HG03064 (cell line): Measurements from ENCODE around the gene CTF1.
"Not testable (repeated sequence)": the region's sequence is repeated elsewhere in the genome, so short reads cannot be mapped to it uniquely, and the experiment has no call there.

Experiments
- ATAC-seq: cut with Tn5 transposase; IDR thresholded peaks from one replicate; pipeline ENCODE4 v1.9.1; 2021; ENCODE audit warnings: low read depth; ENCODE audit not compliant: unreplicated experiment

The CTF1 gene, protein sequence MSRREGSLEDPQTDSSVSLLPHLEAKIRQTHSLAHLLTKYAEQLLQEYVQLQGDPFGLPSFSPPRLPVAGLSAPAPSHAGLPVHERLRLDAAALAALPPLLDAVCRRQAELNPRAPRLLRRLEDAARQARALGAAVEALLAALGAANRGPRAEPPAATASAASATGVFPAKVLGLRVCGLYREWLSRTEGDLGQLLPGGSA

DNA sequence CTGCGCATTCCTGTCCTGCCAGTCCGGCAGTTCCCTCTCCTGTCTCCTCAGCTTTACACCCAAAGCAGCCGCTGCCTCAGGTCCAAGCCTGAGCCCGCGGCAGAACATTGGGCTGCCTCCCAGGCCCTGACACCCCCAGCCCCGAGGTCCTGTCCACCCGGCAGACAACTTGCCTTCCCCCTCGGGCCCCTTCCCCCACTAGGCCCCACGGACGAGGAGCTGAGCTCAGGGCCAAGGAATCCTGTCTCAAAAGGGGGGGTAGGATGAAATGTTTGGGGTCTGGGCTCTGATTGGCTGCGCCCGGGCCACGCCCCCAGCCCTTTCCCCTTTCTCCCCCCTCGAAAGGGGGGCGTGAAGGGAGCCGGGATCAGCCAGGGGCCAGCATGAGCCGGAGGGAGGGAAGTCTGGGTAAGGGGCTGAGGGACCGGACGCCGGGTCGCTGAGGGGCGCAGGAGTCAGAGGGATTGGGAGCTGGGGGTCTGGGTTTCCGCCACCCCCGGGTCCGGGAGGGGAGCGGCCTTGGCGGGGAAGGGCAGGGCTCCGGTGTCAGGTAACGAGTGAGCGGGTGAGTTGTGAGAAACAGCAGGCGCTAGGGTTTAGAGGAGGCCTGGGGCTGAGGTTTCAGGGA, at the start of gene CTF1:
Gene CTF1, plus strand, starts transcription at position 354 of the 628 bp plus-strand sequence. Its CDS starts 30 bp downstream, at position 384.
- ATAC-seq, result no peak

DNA sequence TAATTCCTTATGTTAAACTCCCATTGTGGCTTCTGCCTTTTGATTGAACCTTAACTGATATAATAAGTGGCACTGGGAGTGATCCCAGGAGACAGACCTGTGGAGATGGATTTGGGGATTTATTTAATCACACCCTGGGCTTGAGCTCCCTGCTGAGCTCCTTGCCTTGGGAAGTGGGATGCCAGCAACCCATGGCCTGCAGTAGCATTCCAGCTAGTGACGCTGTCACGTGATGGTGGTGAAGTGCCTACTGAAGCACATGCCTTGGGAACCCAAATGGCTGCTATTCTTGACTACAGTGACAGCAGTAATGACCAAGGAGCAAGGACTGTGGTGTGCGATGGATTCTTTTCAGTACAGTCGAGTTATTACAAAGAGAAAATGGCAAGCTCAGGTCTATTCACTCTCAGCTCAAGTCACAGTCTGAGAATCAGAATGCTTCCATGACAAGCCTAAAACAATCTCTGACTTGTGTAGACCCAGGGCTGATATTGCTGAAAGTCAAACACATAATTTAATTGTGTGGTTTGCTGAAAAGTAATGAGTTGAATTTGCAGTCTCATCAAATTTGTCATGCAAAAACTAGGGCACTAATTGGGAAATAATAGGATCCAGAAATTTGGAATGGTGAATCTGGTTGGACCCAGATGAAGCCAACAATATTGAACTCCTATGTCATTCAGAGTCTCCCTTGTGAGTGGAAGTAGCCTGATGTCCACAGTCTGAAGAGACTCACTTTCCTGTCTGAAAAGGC, 49.6 kb upstream of the CTF1 start:
- ATAC-seq, result no peak

DNA sequence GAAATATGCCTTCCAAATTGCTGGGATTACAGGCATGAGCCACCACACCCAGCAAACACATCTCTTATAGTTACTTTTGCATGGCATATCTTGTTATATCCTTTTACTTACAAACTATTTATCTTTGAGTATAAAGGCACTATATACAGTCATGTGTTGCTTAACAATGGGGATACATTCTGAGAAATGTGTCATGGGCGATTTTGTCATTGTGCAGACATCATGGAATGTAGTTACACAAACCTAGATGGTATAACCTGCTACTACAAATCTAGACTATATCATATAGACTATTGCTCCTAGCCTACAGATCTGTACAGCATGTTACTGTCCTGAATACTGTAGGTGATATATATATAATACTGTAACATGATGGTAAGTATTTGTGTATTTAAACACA, 46.2 kb upstream of the CTF1 start:
- no peak for ATAC-seq

DNA sequence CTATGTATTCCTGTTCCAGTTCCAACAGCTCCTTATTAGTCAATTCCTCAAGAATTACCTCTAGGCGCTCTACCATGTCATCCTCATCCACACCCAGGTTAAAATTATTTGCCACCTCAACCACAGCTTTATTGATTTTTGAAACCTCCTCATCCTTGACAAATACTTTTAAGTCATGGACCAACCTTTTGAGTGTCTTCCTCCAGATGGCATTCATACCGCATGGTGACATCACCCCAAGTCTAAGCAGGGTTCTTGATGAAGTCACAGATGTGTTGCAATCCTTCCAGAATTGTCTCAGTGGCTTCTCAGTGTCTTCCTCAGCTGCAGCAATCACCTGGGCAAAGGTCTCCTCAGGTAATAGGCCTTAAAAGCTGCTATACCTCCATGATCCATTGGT, 42.7 kb upstream of the CTF1 start:
- no peak for ATAC-seq

DNA sequence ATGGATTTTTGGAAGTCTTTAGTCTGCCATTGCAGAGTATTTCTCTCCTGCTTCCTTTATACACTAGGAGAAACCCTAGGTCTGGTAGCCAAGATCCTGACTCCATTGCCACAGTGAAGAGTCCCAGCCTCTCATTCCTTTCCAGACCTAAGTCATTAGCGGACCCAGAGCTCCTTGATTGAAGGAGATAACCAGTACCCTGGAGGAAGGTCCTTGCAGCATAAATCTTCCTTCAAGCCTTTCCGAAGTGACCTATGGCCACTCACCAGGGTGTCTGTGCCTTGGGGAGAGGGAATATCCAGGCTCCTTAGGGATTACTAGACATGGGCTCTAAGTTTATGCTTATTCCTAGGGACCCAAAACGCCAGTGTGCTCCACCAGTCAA, 38.3 kb upstream of the CTF1 start:
- no peak for ATAC-seq

DNA sequence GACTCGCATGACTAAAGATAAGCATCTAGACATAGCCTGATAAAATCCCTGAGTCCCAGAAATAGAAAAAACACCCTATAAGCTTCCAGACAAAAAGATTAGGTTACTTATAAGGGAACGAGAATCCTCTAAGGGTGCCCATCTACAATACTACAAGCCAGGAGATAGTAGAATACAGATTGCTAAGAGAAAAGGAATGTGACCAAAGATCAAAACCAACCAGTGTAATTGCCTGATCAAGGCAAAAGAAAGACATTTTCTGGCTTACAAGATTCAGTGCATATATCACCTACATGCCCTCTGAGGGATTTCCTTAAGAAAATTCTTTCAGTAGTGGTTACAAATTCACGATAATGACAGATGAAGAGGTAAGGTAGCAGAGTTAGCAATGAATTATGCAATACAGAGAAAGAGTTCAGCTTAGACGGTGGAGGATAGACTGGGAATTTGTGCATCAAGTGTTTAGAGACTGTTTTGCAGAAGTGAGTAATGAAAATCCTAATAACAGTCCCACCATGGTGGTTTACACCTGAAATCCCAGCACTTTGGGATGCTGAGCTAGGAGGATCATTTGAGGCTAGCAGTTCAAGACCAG, 37.5 kb upstream of the CTF1 start:
- no peak for ATAC-seq

DNA sequence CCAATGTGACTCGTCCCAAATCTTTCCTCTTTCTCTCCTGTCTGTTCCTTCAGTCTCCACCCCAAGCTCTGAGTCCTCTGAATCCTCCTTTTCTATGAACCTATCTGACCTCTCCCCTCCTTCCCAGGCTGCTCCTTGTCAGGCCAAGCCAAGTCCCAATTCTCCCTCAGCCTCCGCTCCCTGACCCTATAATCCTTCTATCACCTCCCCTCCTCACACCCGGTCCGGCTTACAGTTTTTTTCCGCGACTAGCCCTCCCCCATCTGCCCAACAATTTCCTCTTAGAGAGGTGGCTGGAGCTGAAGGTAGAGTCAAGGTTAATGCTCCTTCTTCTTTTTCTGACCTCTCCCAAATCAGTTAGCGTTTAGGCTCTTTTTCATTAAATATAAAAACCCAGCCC, 35.7 kb upstream of the CTF1 start:
- not testable (repeated sequence) for ATAC-seq

DNA sequence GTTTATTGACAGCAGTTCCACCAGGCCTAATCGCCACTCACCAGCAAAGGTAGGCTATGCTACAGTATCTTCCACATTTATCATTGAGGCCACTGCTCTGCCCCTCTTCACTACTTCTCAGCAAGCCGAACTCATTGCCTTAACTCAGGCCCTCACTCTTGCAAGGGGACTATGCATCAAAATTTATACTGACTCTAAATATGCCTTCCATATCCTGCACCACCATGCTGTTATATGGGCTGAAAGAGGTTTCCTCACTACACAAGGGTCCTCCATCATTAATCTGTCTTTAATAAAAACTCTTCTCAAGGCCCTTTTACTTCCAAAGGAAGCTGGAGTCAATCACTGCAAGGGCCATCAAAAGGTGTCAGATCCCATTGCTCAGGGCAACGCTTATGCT, 33.2 kb upstream of the CTF1 start:
- ATAC-seq, result not testable (repeated sequence)

DNA sequence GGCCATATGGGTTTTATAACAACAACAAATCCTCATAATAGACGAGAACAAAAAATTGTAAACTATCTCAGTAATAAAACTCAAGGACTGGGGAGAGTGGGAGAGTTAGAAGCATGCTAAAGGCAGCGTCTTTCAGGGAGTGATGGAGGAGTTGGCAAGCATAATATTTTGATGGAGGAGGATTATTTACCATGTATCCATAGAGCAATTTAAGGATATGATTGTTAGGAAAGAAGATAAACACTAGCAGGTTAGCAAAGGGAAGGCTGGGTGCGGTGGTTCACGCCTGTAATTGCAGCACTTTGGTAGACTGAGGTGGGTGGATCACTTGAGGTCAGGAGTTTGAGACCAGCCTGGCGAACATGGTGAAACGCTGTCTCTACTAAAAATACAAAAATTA, 30.4 kb upstream of the CTF1 start:
- no peak for ATAC-seq

DNA sequence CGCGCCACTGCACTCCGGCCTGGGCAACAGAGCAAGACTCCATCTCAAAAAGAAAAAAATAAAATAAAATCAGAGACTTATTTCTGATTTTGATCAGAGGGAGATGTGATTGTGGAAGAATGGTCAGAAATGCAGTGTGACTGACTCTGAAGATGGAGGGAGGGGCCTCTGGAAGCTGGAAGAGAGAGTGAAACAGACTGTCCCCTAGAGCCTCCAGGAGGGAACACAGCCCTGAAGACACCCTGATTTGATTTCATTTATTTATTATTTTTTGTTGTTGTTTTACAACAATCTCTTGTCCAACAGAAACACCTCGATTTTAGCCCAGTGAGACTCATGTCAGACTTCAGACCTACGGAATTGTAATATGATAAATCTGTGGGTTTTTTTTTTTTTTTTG, 28.7 kb upstream of the CTF1 start:
- no peak for ATAC-seq

DNA sequence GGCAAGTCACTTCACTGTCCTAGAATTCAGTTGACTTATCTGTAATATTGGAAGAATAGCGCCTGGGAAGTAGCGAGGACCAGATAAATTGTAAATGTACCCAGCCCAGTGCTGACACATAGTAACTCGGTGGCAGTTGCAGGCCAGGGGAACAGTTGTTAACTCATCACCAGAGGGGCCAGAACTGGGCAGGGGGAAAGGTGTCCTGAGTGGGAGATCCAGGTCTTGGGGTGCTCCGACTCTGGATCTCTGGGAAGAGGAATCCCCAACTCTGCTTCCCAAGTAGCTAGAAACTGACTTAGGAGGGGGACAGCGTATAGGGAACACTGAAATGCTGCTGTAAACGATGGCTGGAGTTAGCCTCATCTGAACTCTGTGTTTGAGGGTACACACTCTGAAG, 25.5 kb upstream of the CTF1 start:
- no peak for ATAC-seq

DNA sequence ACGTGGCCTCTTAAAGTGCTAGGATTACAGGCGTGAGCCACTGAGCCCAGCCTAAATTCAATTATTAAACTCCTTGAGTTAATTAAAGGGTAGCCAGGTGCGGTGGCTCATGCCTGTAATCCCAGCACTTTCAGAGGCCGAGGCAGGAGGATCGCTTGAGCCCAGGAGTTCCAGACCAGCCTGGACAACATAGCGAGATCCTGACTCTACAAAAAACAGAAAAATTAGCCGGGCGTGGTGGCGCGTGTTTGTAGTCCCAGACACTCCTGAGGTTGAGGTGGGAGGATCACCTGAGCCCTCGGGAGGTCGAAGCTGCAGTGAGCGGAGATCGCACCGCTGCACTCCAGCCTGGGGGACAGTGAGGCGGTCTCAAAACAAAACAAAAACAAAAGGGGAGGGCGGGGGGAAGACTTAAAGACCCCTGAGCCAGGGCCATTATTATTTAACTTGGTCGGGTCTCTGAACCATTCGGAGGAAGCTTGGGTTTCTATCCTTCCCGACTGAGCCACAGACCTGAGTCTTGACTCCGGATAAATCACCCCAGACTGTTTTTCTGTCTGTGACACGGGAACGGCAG, 22.1 kb upstream of the CTF1 start:
- no peak for ATAC-seq

DNA sequence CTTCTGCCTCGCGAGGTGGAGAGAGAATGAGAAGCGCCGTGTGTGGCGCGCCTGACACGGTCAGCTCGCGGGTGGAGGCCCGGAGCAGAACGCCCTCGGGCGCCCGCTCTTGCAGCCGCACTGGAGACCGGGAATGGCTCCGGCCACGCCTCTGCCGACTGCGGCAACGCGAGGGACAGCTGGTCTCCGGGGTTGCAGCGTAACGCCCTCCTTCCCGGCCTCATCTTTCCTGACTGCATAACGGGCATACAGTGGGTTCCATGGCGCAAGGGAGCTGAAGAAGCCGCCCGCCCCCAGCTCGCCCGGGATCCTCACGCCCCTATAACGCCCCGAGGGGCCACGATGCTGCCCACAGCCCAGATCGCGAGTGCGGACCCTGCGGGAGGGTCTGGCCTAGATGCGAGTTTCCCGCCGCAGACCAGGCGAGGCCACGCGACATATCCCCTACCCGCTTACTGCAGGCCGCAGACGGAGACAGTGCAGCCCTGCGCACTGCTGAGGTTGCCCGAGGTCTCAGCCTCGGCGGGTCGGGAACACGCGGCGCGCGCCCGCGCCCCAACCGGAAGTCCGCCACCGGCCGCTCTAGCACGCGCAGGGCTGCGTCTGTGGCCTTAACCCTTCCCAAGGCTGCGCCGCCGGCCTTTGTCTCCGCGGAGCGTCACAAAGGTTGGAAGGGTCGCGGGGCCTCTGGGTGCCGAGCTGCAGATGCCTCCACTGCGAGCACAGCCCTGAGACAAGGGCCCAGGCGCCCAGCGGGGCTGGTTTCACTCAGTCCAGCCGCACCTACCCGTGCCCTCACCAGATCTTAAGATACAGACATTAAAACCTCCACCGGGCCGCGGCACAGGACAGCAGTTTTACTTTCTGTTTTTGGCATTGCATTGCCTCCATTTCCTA, 21.3 kb upstream of the CTF1 start:
- ATAC-seq, result peak; percentile 60

DNA sequence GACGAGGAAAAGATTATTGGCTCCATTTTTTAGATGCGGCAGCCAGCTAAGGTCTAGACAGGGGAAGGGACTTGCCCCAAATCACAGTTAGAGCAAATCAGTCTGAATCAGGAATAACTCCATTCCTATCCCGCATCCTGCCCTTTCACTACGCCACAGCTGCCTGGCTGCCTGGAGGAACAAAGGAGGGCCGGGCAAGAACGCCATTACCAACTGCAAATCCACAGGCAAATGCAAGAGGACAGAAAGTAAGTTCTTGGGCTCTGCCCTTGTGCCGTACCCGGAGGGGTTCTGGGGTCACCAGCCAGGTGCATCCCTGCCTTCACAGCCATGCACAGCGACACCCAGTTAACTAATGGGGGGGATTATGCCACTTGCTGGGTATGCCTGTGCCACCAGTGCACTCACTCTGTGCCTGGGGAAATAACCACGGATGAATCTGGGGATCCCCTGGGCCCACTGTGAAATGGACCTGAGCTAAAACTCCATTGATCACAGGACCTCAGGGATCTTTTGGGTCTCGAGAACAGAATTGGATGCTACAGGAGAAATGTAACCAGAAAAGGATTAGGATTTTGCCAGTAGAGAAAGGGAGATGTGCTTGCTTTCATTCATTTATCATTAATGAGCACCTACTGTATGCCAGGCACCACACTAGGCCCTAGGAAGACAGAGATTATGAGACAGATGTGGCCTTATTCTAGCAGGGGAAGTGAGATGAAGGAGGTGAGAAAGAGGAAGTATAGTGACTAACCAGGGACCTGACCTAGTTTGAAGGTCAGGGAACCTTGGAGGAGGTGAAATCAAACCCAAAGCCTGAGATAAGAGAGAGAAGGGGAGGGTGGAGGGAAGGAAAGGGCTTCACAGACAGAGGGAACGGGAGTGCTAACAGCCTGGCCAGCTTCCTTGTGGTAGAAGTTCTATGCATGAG, 20.3 kb upstream of the CTF1 start:
- ATAC-seq, result no peak

DNA sequence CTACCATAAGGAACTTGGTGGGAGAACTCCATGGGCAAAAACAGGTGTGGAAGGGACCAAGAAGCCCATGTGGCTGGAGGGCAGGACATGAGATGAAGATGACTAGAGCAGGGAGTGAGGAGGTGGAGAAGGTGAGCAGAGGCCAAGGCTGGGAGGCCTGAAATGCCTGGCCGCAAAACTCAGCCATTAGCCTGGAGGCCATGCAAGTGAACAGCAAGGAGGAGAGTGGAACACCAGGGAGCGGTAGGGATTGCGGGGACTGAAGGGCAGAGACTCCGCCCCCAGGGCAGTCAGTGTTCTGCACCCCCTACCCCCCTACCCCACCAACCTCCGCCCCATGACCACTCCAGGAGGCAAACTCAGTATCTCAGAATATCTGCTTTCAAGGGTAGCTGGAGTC, 19.5 kb upstream of the CTF1 start:
- ATAC-seq, result no peak

DNA sequence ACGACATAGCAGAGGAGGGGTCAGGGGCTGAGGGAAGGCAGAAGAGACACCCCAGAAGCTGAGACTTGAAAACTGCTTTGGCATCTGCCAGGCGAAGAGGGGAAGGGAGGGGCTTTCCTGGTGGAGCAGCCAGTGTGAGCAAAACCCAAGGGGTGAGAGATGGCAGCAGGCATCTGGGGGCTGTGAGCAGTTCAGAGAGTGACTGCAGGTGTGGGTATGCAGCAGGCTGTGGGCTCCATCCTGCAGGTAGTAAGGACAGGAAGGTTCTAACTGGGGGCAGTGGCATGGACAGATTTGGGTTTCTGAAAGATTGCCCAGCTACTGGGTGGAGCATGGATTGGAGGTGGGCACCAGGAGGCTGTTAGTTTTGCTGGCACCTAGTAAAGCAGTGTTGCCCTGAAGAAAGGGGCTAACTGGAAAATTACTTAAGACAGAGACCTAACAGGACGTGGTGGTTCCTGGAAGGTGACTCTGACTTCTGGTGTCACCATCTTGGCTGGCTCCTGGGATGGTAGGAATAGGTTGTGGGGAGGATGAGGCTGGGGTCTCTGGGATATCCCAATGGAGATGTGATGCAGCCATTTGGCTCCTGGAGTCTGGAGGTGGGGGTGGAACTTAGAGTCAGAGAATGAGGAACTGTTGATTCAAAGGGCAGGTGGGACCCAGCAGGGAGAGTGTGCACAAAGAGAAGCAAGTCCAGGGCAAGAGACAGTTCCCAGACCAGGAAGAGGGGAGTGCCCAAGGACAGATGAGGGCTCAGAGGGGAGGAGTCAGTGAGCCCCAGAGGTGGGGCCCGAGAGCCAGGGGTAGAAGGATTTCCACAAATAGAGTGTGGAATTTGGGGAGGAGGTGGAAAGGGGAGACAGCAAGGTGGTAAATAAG, 13.7 kb upstream of the CTF1 start:
- no peak for ATAC-seq

DNA sequence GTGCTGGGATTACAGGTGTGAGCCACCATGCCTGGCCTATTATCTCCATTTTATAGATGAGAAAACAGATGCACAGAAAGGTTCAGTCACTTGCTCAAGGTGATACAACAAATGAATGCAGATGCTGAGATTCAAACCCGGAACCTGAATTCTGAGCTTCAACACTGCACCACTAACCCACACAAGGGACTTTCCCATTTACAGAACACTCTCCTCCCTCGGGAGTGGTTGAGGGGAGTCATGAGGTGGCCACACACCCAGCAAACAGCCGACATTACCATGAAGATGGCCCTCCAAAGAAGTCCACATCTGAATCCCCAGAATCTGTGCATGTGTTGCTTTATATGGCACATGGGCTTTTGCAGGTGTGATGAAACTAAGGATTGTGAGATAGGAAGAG, 11.7 kb upstream of the CTF1 start:
- ATAC-seq, result no peak

DNA sequence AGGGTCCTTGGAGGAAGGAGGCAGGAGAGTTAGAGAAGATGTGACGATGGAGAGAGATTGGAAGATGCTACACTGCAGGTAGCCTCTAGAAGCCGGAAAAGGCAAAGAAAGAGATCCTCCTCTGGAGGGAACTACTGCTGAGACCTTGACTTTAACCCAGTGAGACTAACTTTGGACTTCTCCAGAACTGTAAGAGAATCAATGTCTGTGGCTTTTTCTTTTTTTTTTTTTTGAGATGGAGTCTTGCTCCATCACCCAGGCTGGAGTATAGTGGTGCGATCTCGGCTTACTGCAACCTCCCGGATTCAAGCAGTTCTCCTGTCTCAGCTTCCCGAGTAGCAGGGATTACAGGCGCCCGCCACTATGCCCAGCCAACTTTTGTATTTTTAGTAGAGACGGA, 11.2 kb upstream of the CTF1 start:
- no peak for ATAC-seq
